ENCODE measurements around the gene WDR83.
A peak's percentile ranks its signal among the peaks of the same experiment; 100 is the strongest.
"Not testable (repeated sequence)": the region's sequence is repeated elsewhere in the genome, so short reads cannot be mapped to it uniquely, and the experiment has no call there.

The WDR83 gene

DNA sequence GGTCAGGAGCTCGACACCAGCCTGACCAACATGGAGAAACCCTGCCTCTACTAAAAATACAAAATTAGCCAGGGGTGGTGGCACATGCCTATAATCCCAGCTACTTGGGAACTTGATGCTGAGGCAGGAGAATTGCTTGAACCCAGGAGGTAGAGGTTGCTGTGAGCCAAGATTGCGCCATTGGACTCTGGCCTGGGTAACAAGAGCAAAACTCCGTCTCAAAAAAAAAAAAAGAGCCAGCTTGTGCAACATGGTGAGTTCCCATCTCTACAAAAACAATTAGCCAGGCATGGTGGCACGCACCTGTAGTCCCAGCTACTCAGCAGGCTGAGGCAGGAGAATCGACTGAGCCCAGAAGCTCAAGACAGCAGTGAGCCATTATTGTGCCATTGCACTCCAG lies 11.4 kb downstream of the WDR83 start:
- H3K4me1 ChIP-seq (ENCODE audit: control insufficient read depth in 5 of 5, insufficient read depth in 5 of 5, low read length in 5 of 5), result peaks cover 4 to 20% (median 13%) of the 10 kb centered on the region in 5 donors
- not testable (repeated sequence) for H3K27ac ChIP-seq (ENCODE audit: low read depth, low read length); H3K4me3 ChIP-seq (ENCODE audit: low read depth in 1 of 5, low read length in 5 of 5); H3K27me3 ChIP-seq (ENCODE audit: control insufficient read depth in 5 of 5, insufficient read depth in 4 of 5, low read length in 5 of 5); H3K9ac ChIP-seq (ENCODE audit: low read length in 5 of 5); H3K9me3 ChIP-seq (ENCODE audit: control insufficient read depth in 5 of 5, low read length in 5 of 5)
- H3K36me3 ChIP-seq (ENCODE audit: control insufficient read depth in 5 of 5, insufficient read depth in 5 of 5, low read length in 5 of 5), result peaks cover 0 to 66% (median 58%) of the 10 kb centered on the region in 5 donors

DNA sequence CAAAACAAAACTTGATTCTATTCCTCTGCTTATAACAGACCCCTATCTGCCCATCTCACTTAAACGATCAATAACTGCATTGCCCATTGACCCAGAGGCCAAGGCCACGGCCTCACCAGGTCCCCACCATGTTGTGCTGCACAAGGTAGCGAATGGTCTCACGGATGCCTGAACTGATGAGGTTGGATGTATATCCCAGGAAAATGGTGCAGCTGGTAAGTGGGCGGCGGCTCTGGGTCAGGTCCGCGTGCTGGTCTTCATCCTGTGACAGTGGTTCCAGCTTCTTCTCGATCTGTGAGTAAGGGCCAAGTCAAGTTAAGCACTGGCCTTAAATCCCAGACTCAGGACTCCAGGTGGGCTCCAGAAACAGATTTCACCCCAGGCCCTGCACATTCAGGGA lies 13.4 kb downstream of the WDR83 start:
- no peak overlapping the region for H3K4me3 ChIP-seq (ENCODE audit: low read depth in 1 of 5, low read length in 5 of 5)
- H3K27me3 ChIP-seq (ENCODE audit: control insufficient read depth in 5 of 5, insufficient read depth in 4 of 5, low read length in 5 of 5), result no peaks in the 10 kb centered on the region
- no peaks in the 10 kb centered on the region for H3K9me3 ChIP-seq (ENCODE audit: control insufficient read depth in 5 of 5, low read length in 5 of 5)
- H3K36me3 ChIP-seq (ENCODE audit: control insufficient read depth in 5 of 5, insufficient read depth in 5 of 5, low read length in 5 of 5), result peaks cover 0 to 47% (median 44%) of the 10 kb centered on the region in 5 donors
- no peak overlapping the region for H3K27ac ChIP-seq (ENCODE audit: low read depth, low read length)
- peaks cover 4 to 20% (median 11%) of the 10 kb centered on the region in 5 donors for H3K4me1 ChIP-seq (ENCODE audit: control insufficient read depth in 5 of 5, insufficient read depth in 5 of 5, low read length in 5 of 5)
- H3K9ac ChIP-seq (ENCODE audit: low read length in 5 of 5), result no peak overlapping the region

DNA sequence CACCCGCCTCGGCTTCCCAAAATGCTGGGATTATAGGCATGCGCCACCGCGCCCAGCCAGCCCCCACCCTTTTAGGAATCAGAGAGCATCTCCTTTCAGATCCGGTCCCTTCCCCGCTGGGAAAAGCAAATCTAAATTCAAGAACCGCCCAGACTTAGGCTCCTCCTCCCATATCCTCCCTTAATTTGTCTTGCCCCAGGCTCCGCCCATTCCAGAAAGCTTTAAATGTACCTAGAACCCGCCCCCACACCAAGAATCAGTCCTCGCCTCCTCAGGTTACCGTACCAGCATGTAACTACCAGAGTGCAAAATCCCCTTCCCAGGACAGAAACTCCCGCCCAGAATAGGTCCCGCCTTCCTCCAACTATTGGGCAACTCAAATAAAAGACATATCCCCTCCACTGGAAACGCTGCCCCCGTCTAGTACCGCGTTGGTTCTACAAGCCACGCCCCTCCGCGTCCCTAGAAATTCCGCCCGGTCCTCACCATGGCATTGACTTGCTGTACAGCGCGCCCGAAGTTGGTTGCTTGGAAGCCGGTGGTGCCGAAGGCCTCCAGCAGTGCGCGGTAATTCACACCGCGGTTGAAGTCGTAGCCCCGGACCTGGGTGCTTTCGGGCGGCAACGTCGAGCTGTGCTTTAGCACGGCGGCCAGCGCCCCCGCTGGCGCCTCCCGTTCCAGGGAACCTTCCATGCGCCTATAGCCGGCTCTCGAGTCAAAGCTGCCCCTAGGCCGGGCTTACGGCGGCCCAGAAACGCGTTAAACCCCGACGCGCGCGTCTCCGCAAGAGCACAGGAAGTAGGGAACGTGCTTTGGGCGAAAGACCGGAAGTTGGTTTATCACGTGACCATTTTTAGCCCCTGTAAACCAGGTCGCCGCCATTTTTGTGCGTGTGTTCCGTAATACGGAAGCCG lies 14.7 kb downstream of the WDR83 start, which contains the start of gene DHPS:
Gene DHPS, minus strand, starts transcription at position 807 of the 914 bp plus-strand sequence. Its CDS starts 114 bp downstream, at position 693.
- H3K4me1 ChIP-seq (ENCODE audit: control insufficient read depth in 5 of 5, insufficient read depth in 5 of 5, low read length in 5 of 5), result peaks cover 3 to 20% (median 11%) of the 10 kb centered on the region in 5 donors

DNA sequence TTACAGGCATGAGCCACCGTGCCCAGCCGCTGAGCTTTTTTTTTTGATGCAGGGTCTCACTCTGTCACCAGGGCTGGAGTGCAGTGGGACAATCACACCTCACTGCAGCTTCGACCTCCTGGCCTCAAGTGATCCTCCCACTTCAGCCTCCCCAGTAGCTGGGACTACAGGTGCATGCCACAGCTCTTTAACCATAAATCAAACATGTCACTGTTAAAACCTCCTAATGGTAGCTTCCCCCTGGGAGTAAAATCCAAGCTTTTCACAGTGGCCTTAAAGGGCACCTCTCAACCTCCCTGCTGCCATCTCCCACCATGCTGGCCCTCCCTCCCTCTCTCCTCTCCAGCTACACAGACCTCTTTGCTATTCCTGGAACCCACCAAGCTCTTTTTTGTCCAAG lies 19.2 kb downstream of the WDR83 start:
- H3K4me1 ChIP-seq (ENCODE audit: control insufficient read depth in 5 of 5, insufficient read depth in 5 of 5, low read length in 5 of 5), result peaks cover 1 to 12% (median 7%) of the 10 kb centered on the region in 5 donors
- H3K27me3 ChIP-seq (ENCODE audit: control insufficient read depth in 5 of 5, insufficient read depth in 4 of 5, low read length in 5 of 5), result no peaks in the 10 kb centered on the region
- H3K4me3 ChIP-seq (ENCODE audit: low read depth in 1 of 5, low read length in 5 of 5), result no peak overlapping the region
- peaks cover 0 to 5% (median 0%) of the 10 kb centered on the region in 5 donors for H3K36me3 ChIP-seq (ENCODE audit: control insufficient read depth in 5 of 5, insufficient read depth in 5 of 5, low read length in 5 of 5)
- H3K9ac ChIP-seq (ENCODE audit: low read length in 5 of 5), result no peak overlapping the region
- H3K9me3 ChIP-seq (ENCODE audit: control insufficient read depth in 5 of 5, low read length in 5 of 5), result no peaks in the 10 kb centered on the region
- no peak overlapping the region for H3K27ac ChIP-seq (ENCODE audit: low read depth, low read length)

More for the DNA sequence above, 14.7 kb downstream of the WDR83 start, which contains the start of gene DHPS:
- Histone ChIP-seq H3K9me3 (ENCODE audit: control insufficient read depth in 5 of 5, low read length in 5 of 5) (no peaks in the 10 kb centered on the region), H3K9ac (ENCODE audit: low read length in 5 of 5) (peak within 1 kb of the TSS; percentile 73 to 96 (median 95)), H3K27me3 (ENCODE audit: control insufficient read depth in 5 of 5, insufficient read depth in 4 of 5, low read length in 5 of 5) (no peaks in the 10 kb centered on the region), H3K27ac (ENCODE audit: low read depth, low read length) (peak within 1 kb of the TSS; percentile 95), H3K36me3 (ENCODE audit: control insufficient read depth in 5 of 5, insufficient read depth in 5 of 5, low read length in 5 of 5) (peaks cover 0 to 34% (median 31%) of the 10 kb centered on the region in 5 donors), H3K4me3 (ENCODE audit: low read depth in 1 of 5, low read length in 5 of 5) (peak within 1 kb of the TSS; percentile 79 to 97 (median 96))

DNA sequence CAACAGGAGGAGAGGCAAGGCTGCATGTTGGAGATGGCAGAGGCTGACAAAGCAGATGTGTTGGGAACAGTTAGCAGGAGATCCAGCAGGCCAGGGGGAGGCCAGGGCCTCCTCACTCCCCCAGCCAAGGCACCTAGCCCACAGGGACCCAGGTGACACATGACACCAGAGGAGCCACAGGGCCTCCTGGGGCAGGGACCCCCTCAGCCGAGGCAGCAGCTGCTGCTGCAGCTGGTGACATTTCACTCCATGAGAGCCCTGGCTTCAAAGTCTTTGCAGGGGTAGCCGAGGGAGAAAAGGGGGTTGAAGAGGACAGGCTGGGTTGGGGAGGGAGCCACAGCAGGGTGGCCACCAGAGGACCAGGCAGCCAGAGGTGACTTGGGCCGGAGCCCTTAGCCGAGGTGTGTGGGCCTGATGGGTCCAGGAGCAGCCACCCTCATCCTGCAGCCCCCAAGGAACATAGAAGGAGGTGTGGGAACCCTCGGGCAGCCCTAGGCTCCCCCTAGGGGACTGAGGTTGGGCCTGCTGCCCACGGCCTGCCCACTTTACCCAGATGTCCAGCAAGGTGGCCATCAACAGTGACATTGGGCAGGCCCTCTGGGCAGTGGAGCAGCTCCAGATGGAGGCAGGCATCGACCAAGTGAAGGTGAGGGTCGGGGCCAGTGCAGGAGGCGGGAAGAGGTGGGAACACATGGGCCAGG lies 21.0 kb downstream of the WDR83 start, which contains the start of gene GNG14:
Gene GNG14, plus strand, starts transcription at position 503 of the 701 bp plus-strand sequence. Its CDS starts 51 bp downstream, at position 554.
- Histone ChIP-seq H3K27ac (ENCODE audit: low read depth, low read length) (no peak within 1 kb of the TSS), H3K4me3 (ENCODE audit: low read depth in 1 of 5, low read length in 5 of 5) (no peak within 1 kb of the TSS), H3K9me3 (ENCODE audit: control insufficient read depth in 5 of 5, low read length in 5 of 5) (no peaks in the 10 kb centered on the region), H3K4me1 (ENCODE audit: control insufficient read depth in 5 of 5, insufficient read depth in 5 of 5, low read length in 5 of 5) (no peaks in the 10 kb centered on the region), H3K27me3 (ENCODE audit: control insufficient read depth in 5 of 5, insufficient read depth in 4 of 5, low read length in 5 of 5) (no peaks in the 10 kb centered on the region), H3K36me3 (ENCODE audit: control insufficient read depth in 5 of 5, insufficient read depth in 5 of 5, low read length in 5 of 5) (peaks cover 0 to 5% (median 2%) of the 10 kb centered on the region in 5 donors), H3K9ac (ENCODE audit: low read length in 5 of 5) (no peak within 1 kb of the TSS)

DNA sequence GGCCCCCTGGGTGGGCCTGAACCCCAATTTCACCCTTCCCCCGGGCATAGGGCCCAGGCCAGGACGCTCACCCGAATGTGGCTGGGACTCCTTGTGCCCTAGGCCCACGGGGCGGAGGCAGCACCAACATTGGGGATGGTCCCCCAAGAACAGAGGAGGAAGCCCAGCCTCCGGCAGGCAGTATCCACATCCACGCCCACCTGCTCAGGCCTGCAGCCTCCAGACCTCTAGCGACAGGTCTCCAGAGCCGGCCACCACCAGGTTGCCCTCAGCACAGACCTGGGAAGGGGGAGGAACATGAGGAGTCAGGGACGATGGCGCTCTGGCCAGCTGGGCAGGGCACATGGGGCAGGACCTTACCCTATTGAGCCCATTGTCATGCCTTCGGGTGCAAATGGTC lies 22.4 kb downstream of the WDR83 start:
- Histone ChIP-seq H3K9ac (ENCODE audit: low read length in 5 of 5) (no peak overlapping the region), H3K4me3 (ENCODE audit: low read depth in 1 of 5, low read length in 5 of 5) (no peak overlapping the region), H3K36me3 (ENCODE audit: control insufficient read depth in 5 of 5, insufficient read depth in 5 of 5, low read length in 5 of 5) (peaks cover 0 to 5% (median 2%) of the 10 kb centered on the region in 5 donors), H3K27ac (ENCODE audit: low read depth, low read length) (no peak overlapping the region), H3K4me1 (ENCODE audit: control insufficient read depth in 5 of 5, insufficient read depth in 5 of 5, low read length in 5 of 5) (no peaks in the 10 kb centered on the region), H3K27me3 (ENCODE audit: control insufficient read depth in 5 of 5, insufficient read depth in 4 of 5, low read length in 5 of 5) (no peaks in the 10 kb centered on the region), H3K9me3 (ENCODE audit: control insufficient read depth in 5 of 5, low read length in 5 of 5) (no peaks in the 10 kb centered on the region)

DNA sequence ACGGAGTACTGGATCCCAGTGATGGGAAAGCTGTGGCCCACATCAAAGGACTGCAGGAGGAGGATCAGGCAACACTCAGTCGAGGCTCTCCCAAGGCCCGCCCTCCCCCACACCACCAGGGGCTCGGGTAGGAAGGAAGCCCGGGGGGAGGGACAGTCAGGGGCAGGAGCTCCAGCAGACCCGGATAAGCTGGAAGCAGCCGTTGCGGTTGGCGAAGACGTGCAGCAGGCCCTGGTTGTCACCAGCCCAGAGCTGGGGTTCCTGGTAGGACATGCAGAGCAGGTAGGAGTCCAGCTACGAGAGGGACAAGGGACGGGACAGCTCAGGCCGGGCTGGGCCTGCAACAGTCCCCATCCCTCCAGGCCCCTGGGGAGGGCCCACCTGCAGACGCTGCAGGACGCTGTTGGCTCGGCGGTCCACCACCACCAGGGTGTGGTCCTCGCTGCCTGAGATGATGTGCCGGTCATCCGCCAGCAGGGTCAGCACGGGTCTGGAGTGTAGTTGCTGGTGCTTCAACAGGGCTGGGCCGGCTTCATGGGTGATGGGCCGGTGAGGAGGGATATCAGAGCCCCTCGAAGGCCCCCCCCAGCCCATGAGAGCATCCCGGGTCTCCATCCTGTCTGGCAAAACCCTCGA lies 23.1 kb downstream of the WDR83 start:
- no peaks in the 10 kb centered on the region for H3K27me3 ChIP-seq (ENCODE audit: control insufficient read depth in 5 of 5, insufficient read depth in 4 of 5, low read length in 5 of 5)
- no peaks in the 10 kb centered on the region for H3K9me3 ChIP-seq (ENCODE audit: control insufficient read depth in 5 of 5, low read length in 5 of 5)
- H3K27ac ChIP-seq (ENCODE audit: low read depth, low read length), result no peak overlapping the region
- no peak overlapping the region for H3K9ac ChIP-seq (ENCODE audit: low read length in 5 of 5)
- H3K36me3 ChIP-seq (ENCODE audit: control insufficient read depth in 5 of 5, insufficient read depth in 5 of 5, low read length in 5 of 5), result peaks cover 0 to 5% (median 2%) of the 10 kb centered on the region in 5 donors
- no peak overlapping the region for H3K4me3 ChIP-seq (ENCODE audit: low read depth in 1 of 5, low read length in 5 of 5)
- no peaks in the 10 kb centered on the region for H3K4me1 ChIP-seq (ENCODE audit: control insufficient read depth in 5 of 5, insufficient read depth in 5 of 5, low read length in 5 of 5)

DNA sequence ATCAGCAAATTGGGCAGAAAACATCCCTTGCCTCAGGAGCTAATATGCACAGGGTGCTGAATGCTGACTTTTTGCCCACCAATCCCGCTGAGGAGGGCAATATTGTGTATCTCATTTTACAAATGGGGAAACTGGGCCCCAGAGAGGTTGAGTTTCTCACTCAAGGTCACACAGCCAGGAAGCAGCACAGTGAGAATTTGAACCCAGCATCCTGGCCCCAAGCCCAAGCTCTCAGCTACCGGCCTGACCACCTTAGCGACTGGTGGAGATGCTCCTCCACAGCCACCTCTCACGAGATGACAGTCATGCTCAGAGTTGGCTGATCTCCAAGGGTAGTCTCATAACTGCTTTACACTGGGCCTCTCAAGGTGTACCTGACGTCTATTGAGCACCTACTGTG lies 26.4 kb downstream of the WDR83 start:
- H3K4me3 ChIP-seq (ENCODE audit: low read depth in 1 of 5, low read length in 5 of 5), result no peak overlapping the region
- no peak overlapping the region for H3K9ac ChIP-seq (ENCODE audit: low read length in 5 of 5)
- no peaks in the 10 kb centered on the region for H3K9me3 ChIP-seq (ENCODE audit: control insufficient read depth in 5 of 5, low read length in 5 of 5)
- H3K27ac ChIP-seq (ENCODE audit: low read depth, low read length), result no peak overlapping the region
- no peaks in the 10 kb centered on the region for H3K27me3 ChIP-seq (ENCODE audit: control insufficient read depth in 5 of 5, insufficient read depth in 4 of 5, low read length in 5 of 5)
- peaks cover 2 to 23% (median 19%) of the 10 kb centered on the region in 5 donors for H3K4me1 ChIP-seq (ENCODE audit: control insufficient read depth in 5 of 5, insufficient read depth in 5 of 5, low read length in 5 of 5)
- H3K36me3 ChIP-seq (ENCODE audit: control insufficient read depth in 5 of 5, insufficient read depth in 5 of 5, low read length in 5 of 5), result peaks cover 0 to 5% (median 2%) of the 10 kb centered on the region in 5 donors

DNA sequence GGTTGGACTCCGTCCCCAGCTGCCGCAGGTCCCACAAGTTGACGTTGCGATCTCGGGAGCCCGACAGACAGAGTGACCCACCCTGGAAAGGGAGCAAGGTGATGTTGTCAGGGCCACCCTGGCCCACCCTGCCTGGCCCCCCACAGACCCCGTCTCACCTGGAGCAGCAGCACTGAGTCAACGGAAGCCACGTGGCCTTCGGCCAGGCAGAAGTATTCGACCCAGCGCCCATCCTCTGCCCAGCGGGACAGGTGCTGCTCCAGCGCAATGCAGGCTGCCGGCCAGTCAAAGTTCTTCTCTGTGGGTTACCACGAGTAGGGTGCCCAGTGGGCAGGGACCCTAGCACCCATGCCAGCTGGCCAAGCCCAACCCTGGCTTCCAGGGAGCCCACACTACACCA lies 28.0 kb downstream of the WDR83 start:
- H3K4me3 ChIP-seq (ENCODE audit: low read depth in 1 of 5, low read length in 5 of 5), result no peak overlapping the region
- H3K27ac ChIP-seq (ENCODE audit: low read depth, low read length), result no peak overlapping the region
- no peaks in the 10 kb centered on the region for H3K9me3 ChIP-seq (ENCODE audit: control insufficient read depth in 5 of 5, low read length in 5 of 5)
- H3K9ac ChIP-seq (ENCODE audit: low read length in 5 of 5), result no peak overlapping the region
- H3K4me1 ChIP-seq (ENCODE audit: control insufficient read depth in 5 of 5, insufficient read depth in 5 of 5, low read length in 5 of 5), result peaks cover 2 to 23% (median 19%) of the 10 kb centered on the region in 5 donors
- H3K27me3 ChIP-seq (ENCODE audit: control insufficient read depth in 5 of 5, insufficient read depth in 4 of 5, low read length in 5 of 5), result no peaks in the 10 kb centered on the region
- peaks cover 0 to 12% (median 4%) of the 10 kb centered on the region in 5 donors for H3K36me3 ChIP-seq (ENCODE audit: control insufficient read depth in 5 of 5, insufficient read depth in 5 of 5, low read length in 5 of 5)

Data from subcutaneous abdominal adipose tissue (tissue), 5 donors.